GM18498 (cell line): ENCODE data around the gene PPP1R12A.
"Not testable (repeated sequence)": the region's sequence is repeated elsewhere in the genome, so short reads cannot be mapped to it uniquely, and the experiment has no call there.

ENCODE experiments used
- ATAC-seq: cut with Tn5 transposase; IDR thresholded peaks from one replicate; pipeline ENCODE4 v1.9.1; 2021; ENCODE audit warnings: mild to moderate bottlenecking, moderate library complexity; ENCODE audit not compliant: unreplicated experiment

The PPP1R12A gene

GRCh38 chr12:79897617-79898016 is 37.3 kb downstream of the PPP1R12A start:
- ATAC-seq: no peak

GRCh38 chr12:79895804-79896203 is 39.1 kb downstream of the PPP1R12A start:
- ATAC-seq: no peak

DNA sequence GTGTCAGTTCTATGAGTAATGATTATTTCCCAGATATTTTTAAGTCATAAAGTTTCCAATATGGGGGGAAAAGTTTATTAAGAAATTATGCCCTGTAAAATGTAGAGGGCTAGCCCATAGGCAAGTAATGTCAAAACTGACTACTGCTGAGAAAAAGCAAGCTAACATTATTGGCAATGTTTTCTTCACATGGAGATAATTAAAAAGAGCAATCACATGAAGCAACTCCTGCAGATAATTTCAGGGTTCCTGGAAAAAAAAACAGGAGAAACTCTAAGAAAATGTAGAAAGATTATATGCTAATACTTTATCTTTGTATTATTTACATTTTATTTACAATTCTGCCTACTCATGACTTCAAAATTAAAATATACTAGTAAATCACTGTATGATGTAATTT is 39.8 kb downstream of the PPP1R12A start:
- ATAC-seq: no peak

DNA sequence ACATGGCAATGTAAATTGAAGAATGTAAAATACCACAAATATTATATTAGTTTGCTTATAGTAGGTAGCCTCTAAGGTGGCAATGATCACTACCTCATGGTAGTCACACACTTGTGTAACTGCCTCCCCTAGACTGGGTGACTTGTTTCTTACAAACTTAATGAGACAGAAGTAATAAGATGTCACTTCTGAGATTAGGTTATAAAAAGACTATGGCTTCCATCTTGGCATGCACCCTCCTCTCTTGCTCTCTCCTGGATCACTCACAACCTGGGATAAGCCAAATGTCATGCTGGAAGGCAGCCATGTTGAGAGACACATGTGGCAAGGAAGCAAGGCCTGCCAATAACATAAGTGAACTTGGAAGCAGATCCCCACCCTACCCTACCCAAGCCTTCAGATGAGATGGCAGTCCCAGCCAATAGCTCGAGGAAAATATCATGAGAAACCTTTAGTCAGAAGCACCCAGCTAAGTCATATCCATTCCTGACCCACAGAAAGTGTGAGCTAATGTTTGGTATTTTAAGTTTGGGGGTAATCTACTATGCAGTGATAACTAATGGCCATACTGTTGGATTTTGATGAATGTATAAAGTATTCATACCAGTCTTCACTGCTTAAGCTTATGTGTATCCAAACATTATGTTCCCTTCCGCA is 43.3 kb downstream of the PPP1R12A start:
- ATAC-seq: no peak

DNA sequence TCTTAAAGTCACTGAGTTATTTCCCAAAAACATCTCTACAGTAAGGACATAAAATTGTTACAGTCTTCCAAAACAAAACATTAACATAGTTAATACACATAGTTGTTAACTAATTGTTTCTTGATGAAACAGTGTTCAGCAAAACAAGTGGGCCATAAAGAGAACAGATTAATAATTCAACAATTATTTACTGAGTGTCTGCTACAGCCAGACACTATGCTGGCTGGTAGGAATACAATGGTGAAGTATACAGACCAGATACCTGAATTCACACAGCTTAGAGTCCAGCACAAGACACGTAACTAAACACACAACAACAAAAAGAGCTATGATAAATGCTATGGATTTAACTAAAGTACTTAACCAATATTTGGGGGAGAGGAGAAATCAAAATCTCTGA is 47.0 kb downstream of the PPP1R12A start:
- ATAC-seq: no peak

GRCh38 chr12:79886917-79887519 is 47.9 kb downstream of the PPP1R12A start:
- ATAC-seq: peak; percentile 56

DNA sequence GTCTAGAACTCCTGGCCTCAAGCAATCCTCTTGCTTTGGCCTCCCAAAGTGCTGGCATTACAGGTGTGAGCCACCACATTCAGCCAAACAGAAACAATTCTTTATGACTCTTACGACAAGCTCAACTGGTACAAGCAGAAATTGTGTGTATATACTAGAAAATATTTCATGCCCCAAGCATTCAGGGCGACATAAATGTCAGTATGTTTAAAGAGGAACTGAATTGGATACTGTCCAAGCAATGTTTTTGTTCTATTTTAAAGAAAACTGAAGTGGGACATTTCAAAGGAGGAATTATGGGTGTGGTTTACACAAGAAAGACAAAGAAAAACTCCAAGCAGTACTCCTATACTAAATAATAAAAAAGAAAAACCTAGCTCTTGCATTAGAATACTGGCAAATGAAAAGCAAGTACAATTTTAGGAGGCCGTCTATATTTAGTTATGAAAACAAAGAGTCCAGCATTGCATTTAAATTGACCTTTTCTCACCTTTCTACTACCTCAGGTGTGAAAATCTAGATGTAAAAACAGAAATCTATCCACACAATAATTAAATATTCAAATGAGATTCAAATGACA is 48.9 kb downstream of the PPP1R12A start:
- ATAC-seq: no peak

DNA sequence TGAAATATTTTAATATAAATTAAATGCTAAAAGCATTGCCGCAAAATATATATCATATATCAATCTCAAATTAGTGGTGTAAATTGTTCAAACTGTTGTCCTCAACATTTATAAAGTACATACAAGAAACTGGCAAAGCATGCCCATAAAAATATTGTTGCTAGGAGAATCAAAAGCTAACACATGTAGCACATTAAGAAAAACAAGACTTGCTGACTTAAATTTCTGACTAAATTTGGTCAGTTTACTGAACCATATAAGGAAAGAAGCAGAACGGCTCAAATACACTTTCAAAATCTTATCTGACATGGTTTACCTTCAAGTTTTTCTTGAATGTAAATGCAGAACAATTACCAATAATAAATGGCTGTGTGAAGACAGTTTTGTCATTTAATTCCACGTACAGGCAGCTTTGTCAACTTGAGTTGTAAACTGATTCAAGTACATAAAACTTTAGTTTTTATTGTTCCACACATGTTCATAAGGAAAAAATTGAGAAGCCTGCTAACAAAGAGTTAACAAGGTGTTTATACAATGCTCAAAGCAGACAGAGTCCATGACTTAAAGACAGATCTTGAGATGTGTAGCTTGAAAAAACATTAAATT is 50.4 kb downstream of the PPP1R12A start:
- ATAC-seq: no peak

DNA sequence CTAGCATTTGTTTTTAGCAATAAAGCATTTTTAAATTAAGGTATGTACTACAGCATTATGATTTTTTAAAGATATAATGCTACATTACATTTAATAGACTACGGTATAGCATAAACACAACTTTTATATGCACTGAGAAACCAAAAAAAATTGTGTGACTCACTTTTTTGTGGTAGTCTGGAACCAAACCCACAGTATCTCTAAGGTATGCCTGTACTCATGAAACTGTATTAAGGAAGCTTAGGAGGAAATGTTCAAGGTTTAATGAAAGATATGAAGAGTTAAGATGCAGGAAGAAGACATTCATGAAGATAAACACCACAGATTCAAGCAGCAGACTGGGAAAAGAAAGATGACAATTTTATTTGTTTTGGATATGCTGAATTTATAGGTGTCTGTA is 51.7 kb downstream of the PPP1R12A start:
- no peak for ATAC-seq

GRCh38 chr12:79881351-79881750 is 53.5 kb downstream of the PPP1R12A start:
- ATAC-seq: no peak

DNA sequence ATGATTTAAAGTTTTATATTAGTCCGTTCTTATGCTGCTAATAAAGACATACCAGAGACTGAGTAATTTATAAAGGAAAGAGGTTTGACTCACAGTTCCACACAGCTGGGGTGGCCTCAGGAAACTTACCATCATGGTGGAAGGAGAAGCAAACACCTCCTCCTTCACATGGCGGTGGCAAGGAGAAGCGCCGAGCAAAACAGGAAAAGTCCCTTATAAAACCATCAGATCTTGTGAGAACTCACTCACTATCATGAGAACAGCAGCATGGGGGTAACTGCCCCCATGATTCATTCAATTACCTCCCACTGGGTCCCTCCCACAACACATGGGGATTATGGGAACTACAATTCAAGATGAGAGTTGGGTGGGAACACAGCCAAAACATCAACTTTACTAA is 56.4 kb downstream of the PPP1R12A start:
- ATAC-seq: not testable (repeated sequence)

DNA sequence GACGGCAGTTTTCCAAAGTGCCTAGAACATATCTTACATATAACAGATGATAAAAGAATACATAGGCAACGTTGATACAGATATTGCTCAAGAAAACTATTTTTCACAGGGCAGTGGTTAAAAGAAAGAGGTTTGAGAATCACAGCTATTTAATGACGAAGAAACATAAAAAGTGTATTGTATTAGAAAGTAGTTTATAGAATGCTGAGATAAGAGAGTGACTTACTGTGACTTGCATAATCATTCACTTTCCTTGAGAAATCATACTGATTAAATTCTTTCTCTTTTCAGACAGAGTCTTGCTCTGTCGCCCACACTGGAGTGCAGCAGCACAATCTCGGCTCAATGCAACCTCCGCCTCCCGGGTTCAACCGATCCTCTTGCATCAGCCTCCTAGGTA is 57.7 kb downstream of the PPP1R12A start:
- ATAC-seq: no peak

GRCh38 chr12:79874665-79875064 is 60.2 kb downstream of the PPP1R12A start:
- no peak for ATAC-seq

GRCh38 chr12:79873201-79873600 is 61.7 kb downstream of the PPP1R12A start:
- peak; percentile 65 for ATAC-seq

GRCh38 chr12:79871621-79872020 is 63.3 kb downstream of the PPP1R12A start:
- no peak for ATAC-seq

DNA sequence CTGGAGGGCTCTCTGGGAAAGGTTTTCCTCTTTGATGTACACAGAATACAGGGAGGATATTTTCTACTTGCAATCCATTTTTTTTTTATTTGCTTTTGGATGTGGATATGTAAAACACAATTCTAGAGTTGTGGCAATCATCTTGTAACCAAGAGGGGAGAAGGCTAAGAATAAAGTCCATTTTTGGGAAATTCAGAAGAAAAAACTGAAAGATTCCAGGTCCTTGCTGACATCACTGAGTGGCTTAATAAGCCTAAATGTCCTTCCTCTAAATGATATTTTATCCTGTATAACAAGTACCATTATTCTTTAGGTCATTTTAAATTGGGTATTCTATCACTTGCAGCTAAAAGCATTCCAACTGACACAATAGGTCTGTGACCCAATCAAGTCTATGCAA is 64.0 kb downstream of the PPP1R12A start:
- no peak for ATAC-seq

DNA sequence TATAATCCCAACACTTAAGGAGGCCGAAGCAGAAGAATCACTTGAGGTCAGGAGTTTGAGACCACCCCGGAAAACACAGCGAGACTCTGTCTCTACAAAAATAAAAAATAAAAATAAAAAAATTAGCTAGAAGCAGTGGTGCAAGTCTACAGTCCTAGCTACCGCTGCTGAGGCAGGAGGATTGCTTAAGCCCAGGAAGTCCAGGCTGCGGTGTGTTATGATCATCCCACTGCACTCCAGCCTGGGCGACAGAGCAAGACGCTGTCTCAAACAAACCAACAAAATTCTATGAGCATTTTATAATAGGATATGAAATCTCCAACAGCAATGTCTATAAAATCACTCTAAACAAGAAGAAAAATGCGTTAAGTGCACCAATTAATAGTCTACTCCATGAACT is 75.3 kb downstream of the PPP1R12A start:
- no peak for ATAC-seq

GRCh38 chr12:79858518-79858917 is 76.4 kb downstream of the PPP1R12A start:
- no peak for ATAC-seq

- no peak for ATAC-seq
Observed at GRCh38 chr12:79857675-79858074, 77.2 kb downstream of the PPP1R12A start.

DNA sequence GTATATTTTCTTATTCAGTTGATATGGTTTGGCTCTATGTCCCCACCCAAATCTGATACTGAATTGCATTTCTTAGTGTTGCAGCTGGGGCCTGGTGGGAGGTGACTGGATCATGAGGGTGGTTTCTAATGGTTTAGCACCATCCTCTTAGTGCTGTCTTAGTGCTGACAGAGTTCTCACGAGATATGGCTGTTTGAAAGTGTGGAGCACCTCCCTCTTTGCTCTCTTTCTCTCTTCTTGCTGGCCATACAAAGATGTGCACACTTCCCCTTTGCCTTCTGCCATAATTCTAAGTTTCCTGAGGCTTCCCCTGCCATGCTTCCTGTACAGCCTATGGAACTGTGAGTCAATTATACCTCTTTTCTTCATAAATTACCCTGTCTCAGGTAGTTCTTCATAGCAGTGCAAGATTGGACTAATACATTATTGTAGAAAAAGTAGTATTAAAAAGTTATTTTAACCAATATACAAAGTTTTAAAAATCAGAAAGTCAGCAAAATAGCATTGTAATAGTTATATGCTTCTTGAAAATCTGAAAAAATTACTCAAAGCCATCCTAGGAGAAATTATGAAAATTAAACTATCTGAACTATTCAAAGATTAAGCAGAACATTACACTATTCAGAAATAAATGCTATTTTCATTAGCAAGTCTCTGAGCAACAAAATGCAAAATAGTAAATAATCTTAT is 84.1 kb downstream of the PPP1R12A start:
- ATAC-seq: no peak

DNA sequence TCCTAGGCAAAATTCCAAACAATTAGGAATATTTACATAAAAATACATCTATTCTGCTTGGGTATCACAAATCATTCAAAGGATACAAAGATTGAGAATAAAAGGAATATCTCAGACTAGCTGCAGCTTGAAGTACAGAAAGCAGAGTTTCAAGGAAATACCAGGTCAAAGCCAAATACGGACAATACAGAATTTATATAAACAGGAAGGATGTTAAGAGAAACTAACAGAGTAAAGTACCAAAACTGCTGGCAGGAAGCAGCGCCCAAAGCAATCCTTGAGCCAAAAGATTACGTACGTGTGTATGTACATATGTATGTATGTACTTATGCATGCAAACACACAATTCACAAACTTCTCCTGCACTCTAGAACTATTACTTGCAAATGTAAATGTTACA is 86.6 kb downstream of the PPP1R12A start:
- ATAC-seq: no peak

- no peak for ATAC-seq
Observed at GRCh38 chr12:79847417-79847816, 87.5 kb downstream of the PPP1R12A start.
